Psoas muscle (tissue), 8 donors: ENCODE measurements around the gene IQUB. TPM values are rescaled to one million over a fixed set of nuclear protein-coding genes. Genes with fewer than 3 reads are reported as not detected.

Experiments used
- ATAC-seq, 4 donors: fragments of 200-7000 bp; cut with Tn5 transposase; one replicate each; pipeline ENCODE4 v1.9.1; 2020; ENCODE audit warnings: moderate library complexity in 3 of 4, mild to moderate bottlenecking in 2 of 4
- DNase-seq, 2 donors: peaks; one replicate each; pipeline ENCODE4 v3.0.0-alpha.2; 2020
- H3K27ac ChIP-seq: fragments of 200-600 bp; one replicate; pipeline ENCODE4 v1.8.0; 2022
- H3K27me3 ChIP-seq, 3 donors: fragments of 200-600 bp in 1 of 3; one replicate each; pipeline versions ENCODE4 v1.6.1 to v1.8.0; 2013 to 2022; ENCODE audit warnings: low read length in 2 of 3, mild to moderate bottlenecking in 2 of 3, moderate library complexity in 1 of 3; ENCODE audit not compliant: insufficient read depth in 3 of 3
- H3K36me3 ChIP-seq, 2 donors: fragments of 200-600 bp in 1 of 2; one replicate each; pipeline versions ENCODE4 v1.6.1 to v1.8.0; 2013 to 2022; ENCODE audit warnings: low read depth in 1 of 2, mild to moderate bottlenecking in 1 of 2, moderate library complexity in 1 of 2; ENCODE audit not compliant: insufficient read depth in 1 of 2
- H3K4me1 ChIP-seq: fragments of 200-600 bp; one replicate; pipeline ENCODE4 v1.8.0; 2022
- H3K4me3 ChIP-seq: fragments of 200-600 bp; one replicate; pipeline ENCODE4 v1.8.0; 2022; ENCODE audit warnings: mild to moderate bottlenecking
- H3K9me3 ChIP-seq: fragments of 200-600 bp; one replicate; pipeline ENCODE4 v1.8.0; 2022
- WGBS, 3 donors: extraction: QIAGEN DNeasy Blood & Tissue Kit; methylation state at CpG; one replicate each; pipeline versions ENCODE4 v1.1.6 to v1.1.7; 2013; 5-methylcytosine and 5-hydroxymethylcytosine counted together
- intact Hi-C, 2 donors: fragments of 100-400 bp; cut with DNase I; formaldehyde crosslinking; loops; one replicate each; pipeline versions ENCODE4 v1.11.0 to v1.14.2; 2022
- polyA plus RNA-seq, 3 donors: library from polyadenylated mRNA; stranded (reverse); fragments of 200-250 nt; gene quantifications; one replicate each; pipeline ENCODE4 v1.2.3, GENCODE V29; 2013
- total RNA-seq, 4 donors: library from RNA; stranded (reverse); fragmentation: NEBNext Ultra II Directional in 2 of 4; extraction: Animal tissue kit (Norgen Biotek cat#: 25700) in 2 of 4; gene quantifications; one replicate each; pipeline versions ENCODE4 v1.2.1 to v1.2.4, GENCODE V29; 2021 to 2023
- TF ChIP-seq, protein P1 (sequence below): fragments of 200-600 bp; IDR thresholded peaks from one replicate; pipeline ENCODE4 v1.8.0; 2022; ENCODE audit warnings: antibody characterized with exemption
- donor health status: healthy with polysubstance abuse.
- donor health status: DM: no; HTN: no; CAD: no; lungs with moderate emphysema.
- donor health status: Bipolar disorder and iron deficiency.
- donor health status: healthy.
- donor health status: DM: yes; HTN: yes; CAD: no.
- donor health status: DM: no; HTN: no; CAD: no.
- donor health status: DM: no; HTN: no; CAD: no.
- donor health status: DM: yes; HTN: yes; CAD: no.

The IQUB gene
- total and polyA plus RNA-seq, 7 donors, result 0.14 to 3.5 (median 0.47) TPM

DNA sequence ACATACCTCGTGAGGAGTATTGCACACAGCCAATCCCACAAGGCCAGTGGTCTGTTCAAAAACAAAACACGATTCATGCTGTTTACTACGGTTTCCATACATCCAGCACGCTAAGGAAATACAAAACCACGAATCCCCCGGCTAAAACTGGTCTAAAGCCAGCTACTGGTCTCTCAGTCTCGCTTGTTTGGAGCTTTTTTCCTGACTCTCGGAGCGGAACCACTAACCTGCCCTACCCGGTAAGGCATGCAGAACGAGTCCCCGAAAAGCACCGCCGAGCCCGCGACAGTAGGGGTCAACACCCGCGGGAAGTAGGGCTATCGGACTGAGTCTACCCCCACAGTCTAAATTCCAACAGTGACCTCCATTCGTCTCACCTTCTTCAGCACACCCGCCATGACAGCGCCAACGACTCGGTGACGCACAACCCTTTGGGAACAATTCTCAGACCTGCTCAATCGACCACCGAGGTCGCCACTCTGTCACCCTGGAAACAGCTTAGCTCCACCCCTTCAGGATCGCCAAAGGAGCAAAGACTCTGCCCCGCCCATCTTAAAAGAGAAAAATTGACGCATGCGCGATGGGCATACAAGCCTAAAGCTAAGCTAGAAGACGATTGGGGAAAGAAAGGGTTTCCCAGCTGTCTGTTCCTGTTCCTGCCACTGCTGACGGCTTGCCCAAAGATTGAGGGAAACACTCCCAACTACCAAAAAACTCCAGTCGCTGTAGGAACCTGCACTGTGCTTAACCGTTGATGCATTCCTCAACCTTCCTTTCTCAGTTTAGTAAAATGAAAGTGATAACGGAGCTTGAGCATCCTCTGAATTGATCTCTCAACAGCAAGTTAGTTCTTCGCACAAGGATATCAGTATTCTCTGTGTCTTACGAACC is 23.2 kb upstream of the IQUB start, which contains the start of gene NDUFA5:
Gene NDUFA5 (minus strand): TSS at position 421 of the 891 bp plus-strand sequence. CDS start 23 bp downstream, at position 398.
- Histone ChIP-seq H3K4me3 (peak within 1 kb of the TSS; percentile 96), H3K36me3 (peaks cover under 1 to 31% of the 10 kb centered on the region in 2 donors), H3K27me3 (no peaks in the 10 kb centered on the region), H3K9me3 (no peaks in the 10 kb centered on the region), H3K27ac (peak within 1 kb of the TSS; percentile 96), H3K4me1 (peaks cover 38% of the 10 kb centered on the region)
- TF ChIP-seq, protein P1, sequence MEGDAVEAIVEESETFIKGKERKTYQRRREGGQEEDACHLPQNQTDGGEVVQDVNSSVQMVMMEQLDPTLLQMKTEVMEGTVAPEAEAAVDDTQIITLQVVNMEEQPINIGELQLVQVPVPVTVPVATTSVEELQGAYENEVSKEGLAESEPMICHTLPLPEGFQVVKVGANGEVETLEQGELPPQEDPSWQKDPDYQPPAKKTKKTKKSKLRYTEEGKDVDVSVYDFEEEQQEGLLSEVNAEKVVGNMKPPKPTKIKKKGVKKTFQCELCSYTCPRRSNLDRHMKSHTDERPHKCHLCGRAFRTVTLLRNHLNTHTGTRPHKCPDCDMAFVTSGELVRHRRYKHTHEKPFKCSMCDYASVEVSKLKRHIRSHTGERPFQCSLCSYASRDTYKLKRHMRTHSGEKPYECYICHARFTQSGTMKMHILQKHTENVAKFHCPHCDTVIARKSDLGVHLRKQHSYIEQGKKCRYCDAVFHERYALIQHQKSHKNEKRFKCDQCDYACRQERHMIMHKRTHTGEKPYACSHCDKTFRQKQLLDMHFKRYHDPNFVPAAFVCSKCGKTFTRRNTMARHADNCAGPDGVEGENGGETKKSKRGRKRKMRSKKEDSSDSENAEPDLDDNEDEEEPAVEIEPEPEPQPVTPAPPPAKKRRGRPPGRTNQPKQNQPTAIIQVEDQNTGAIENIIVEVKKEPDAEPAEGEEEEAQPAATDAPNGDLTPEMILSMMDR, result no peak
- ATAC-seq (peak; percentile 99), DNase-seq (peak; percentile 96 to 97)
- intact Hi-C loops, result no loop called here
- 0 to 1% (median 1%) methylated on average over 40 of the region's 40 CpGs for WGBS, 3 donors

DNA sequence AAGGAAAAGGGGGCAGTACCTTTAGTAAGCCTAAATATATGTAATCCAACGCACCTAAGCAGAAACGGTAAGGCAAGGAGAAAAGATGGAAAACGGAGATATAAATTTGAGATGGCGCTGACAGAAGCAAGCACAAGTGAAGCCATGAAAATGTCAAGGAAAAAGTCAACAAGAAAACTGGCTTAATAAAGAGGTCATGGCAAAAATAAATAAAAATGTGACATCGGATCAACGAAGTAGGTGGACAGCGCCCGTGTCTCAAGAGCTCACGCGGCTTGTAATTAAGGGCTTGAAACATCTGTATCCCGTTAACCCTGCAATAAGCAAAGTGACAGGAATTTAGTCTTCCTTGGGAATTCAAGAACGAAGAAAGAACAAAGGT is 22.6 kb upstream of the IQUB start:
- ATAC-seq, result peak in 3 of 4 donors; percentile 13 to 45 (median 29)
- H3K27ac ChIP-seq, result peak overlapping the region; percentile 96
- 1% methylated on average over 12 of the region's 12 CpGs for WGBS, 3 donors
- no peak for DNase-seq
- intact Hi-C loops, result no loop called here
- peaks cover 38% of the 10 kb centered on the region for H3K4me1 ChIP-seq
- H3K4me3 ChIP-seq, result peak overlapping the region; percentile 96
- H3K27me3 ChIP-seq, result no peaks in the 10 kb centered on the region
- H3K9me3 ChIP-seq, result no peaks in the 10 kb centered on the region
- TF ChIP-seq, protein P1, result no peak
- peaks cover 2 to 32% of the 10 kb centered on the region in 2 donors for H3K36me3 ChIP-seq

DNA sequence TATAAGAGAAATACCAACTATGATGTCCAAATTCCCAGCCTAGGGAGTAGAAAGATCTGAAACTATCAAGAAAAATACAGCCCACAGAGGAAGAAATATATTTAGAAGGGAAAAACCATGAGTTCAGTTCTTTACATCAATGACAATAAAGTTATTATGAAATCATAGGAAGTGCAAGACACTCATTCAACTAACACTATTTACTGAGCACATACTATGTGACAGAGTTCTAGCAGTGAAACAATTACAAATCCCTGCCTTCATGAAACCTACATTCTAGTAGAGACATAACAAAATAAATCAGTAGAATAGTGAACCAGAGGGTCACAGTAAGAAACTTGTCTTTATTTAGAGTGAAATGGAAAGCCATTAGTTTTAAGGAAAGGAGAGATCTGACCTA is 21.1 kb upstream of the IQUB start:
- Histone ChIP-seq H3K27ac (no peak overlapping the region), H3K4me1 (peaks cover 38% of the 10 kb centered on the region), H3K27me3 (no peaks in the 10 kb centered on the region), H3K36me3 (peaks cover 2 to 32% of the 10 kb centered on the region in 2 donors), H3K4me3 (peak overlapping the region; percentile 96), H3K9me3 (no peaks in the 10 kb centered on the region)
- TF ChIP-seq, protein P1, result no peak
- intact Hi-C loops, result no loop called here
- no peak for ATAC-seq
- no peak for DNase-seq

DNA sequence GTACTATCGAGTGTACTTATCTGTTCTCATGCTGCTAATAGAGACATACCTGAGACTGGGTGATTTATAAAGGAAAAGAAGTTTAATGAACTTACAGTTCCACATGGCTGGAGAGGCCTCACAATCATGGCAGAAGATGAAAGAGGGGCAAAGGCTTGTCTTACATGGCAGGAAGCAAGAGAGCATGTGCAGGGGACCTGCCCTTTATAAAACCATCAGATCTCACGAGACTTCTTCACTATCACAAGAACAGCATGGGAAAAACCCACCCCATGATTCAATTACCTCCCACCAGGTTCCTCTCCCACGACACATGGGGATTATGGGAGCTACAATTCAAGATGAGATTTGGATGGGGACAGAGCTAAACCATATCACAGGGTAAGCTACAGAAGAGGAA is 18.8 kb upstream of the IQUB start:
- intact Hi-C loops, result no loop called here
- Histone ChIP-seq H3K9me3 (no peaks in the 10 kb centered on the region), H3K4me3 (no peak overlapping the region), H3K27me3 (no peaks in the 10 kb centered on the region), H3K4me1 (peaks cover 43% of the 10 kb centered on the region), H3K36me3 (peaks cover 2 to 53% of the 10 kb centered on the region in 2 donors), H3K27ac (no peak overlapping the region)
- ATAC-seq (no peak), DNase-seq (no peak)
- 85 to 88% (median 88%) methylated on average over 3 of the region's 3 CpGs for WGBS, 3 donors
- TF ChIP-seq, protein P1, result no peak
